GM03348 (cell line): Measurements from ENCODE around the gene PPARGC1A.

ENCODE experiments used
- DNase-seq: peaks from one replicate; pipeline ENCODE4 v3.0.0; 2012; ENCODE audit warnings: low spot score

The PPARGC1A gene

DNA sequence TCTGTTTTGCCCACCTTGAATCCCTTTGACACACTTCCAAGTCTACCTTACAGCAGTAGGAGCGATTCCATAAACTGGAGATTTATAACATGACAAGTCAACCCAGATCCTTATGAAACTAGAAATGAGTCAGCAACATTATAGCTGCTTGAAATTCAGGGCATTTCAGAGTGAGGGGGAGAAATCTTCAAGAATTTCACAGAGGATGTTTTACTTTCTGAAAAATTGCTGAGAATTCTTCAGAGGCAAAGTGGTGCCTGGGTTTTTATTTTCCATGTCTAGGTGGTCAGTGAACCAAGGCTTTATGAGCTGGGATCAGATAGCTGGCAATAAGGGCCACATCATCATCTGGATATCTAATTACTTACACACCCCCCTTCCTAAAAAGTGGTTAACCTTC, 119.8 kb downstream of the PPARGC1A start:
- DNase-seq = no peak

- DNase-seq = no peak
These were observed 120.4 kb downstream of the PPARGC1A start for GRCh38 chr4:23769406-23769805.

DNA sequence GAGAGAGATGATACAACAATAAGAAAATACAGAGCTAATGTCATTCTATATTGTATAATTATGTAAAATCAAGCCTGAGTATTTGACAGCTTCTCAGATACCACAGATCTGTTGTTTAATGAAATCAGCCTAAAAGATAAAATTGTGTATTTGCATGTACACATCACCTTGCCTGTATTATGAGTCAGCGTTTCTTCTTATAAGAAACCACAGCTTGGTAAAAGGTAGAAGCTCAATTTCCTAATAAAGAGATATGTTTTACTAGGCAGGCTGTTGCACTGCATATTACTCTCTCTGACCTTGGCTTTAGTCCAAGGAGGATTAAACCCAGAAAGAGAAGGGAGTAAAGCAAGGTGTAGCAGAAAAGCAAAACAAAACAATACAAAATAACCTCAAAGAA, 121.3 kb downstream of the PPARGC1A start:
- DNase-seq = no peak

DNA sequence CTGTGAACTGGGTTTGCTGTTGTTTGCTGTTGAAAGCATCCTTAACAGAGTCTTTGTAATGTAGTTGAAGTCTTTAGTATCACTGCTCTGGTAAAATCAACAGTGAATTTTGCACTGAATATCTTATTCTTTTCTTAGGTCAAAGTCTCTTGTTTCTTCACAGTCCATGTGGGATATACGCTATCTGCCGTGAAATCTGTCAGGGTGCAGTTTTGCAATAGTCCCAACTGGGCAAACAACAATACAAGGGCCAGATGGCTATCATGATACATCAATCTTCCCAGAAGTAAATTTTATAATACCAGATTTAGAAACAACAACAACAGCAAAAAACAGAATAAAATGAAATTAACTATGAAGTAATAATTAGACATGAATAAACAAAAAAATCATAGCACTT, 123.5 kb downstream of the PPARGC1A start:
- no peak for DNase-seq

DNA sequence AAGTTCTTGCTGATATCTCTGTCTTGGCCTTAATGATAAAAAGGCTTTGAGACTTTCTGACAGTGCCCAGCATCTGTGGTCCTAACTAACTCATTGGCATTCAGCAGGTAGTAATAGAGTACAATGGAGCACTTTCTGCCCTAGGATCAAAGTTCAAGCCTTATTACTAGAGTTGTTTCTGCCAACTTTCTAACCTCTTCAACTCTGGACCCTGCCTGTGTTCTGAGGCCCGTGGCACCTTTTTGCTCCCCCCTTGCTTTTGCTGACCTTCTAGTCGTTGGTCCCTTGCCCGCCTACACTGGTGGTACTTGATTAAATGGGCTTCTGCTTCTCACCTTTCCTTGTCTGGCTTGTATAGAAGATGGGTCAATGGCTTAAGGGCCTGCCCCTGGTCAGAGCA, 126.3 kb downstream of the PPARGC1A start:
- no peak for DNase-seq

DNA sequence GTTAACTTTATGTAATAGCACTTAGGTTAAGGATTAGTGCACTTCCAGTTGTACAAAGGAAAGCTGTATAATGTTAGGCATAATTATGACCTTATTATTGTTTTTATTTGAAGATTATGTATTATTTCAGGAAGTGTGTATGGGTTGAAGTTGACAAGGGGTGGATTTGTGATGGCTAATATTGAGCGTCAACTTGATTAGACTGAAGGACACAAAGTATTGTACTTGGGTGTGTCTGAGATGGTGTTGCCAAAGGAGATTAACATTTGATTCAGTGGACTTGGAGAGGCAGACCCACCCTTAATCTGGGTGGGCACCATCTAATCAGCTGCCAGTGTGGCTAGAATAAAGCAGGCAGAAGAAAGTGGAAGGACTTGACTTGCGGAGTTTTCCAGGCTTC, 127.3 kb downstream of the PPARGC1A start:
- DNase-seq = no peak

- DNase-seq = no peak
These were observed 130.8 kb downstream of the PPARGC1A start for GRCh38 chr4:23759066-23759465.

- DNase-seq = no peak
These were observed 135.2 kb downstream of the PPARGC1A start for GRCh38 chr4:23754688-23755087.

DNA sequence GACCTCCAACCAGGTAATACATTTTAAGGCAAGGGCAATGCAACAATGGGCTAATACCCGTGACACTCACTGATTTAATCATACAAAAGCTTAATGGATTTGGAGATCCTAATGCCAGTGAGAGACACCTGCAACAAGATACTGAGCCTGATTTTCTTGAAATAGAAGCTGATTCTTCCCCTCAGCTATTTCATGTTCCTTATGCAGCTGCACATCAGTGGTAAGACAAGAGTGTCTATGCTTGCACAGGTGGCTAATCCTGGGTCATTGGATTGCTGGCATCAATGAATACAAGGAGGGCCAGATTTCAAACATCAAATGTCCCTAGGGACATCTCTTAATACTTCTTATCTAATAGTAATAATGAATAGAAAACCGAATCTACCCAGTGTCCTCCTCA, 139.7 kb downstream of the PPARGC1A start:
- no peak for DNase-seq

GRCh38 chr4:23747281-23747735, 142.5 kb downstream of the PPARGC1A start:
- no peak for DNase-seq

DNA sequence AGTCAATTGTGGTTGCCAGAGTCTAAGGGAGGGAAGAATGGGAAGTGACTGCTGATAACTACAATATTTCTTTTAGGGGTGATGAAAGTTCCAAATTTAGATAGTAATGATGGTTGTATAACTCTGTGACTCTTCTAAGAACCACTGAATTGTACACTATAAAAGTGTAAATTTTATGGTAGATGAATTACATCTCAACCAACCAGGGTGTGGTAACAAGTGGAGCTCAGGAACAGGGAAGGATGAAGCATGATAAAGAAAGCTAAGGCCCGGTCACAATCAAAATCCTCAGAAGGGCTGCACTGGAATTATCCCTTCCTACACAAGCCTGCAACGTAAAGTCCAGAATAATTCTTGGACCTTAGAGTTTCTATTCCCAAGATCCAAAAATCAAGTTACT, 143.2 kb downstream of the PPARGC1A start:
- no peak for DNase-seq

GRCh38 chr4:23746027-23746426, 143.8 kb downstream of the PPARGC1A start:
- no peak for DNase-seq

DNA sequence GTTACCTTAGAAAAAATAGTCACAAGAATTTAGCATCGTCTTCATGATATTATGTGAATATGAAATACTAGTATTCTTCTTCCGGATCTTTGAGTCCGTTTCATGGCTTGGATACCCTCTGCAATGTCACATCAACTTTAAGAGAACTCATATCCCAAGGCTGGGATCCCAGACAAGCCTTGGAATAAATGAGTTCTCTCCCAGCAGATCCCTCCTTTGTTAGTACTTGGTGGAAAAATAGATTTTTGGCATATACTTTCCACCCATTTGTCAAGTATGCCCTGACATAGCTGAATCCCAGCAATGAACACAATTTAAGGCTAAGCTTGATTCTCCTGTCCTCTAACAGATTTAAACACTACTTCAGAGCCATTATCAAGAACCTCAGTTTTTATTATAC, 144.5 kb downstream of the PPARGC1A start:
- no peak for DNase-seq
